CD4-positive, alpha-beta T cell treated with Interferon alpha-2 for 1 hour (primary cell): ENCODE results near the gene ABCC4.

Experiments
- DNase-seq, 2 donors: peaks; one replicate each; pipeline ENCODE4 v3.0.0-alpha.2; 2020 to 2022

ABCC4 gene

DNA sequence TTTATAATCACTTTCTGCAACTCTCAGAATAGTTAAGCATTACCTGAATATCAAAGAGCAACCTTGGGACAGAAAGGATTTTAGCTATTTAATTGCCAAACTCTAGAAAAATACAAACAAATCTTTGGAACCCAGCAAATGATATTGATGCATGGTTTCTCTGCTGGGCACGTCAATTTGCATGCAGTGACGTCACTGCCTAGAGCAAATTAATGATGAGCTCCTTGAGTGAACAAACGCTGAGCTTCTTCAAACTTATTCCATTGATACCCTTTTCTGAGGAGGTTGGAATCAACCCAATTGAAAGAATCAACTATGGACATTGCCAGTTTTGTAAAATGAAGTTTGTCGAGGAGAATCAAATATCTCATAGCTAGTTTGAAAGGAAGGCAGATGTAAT is 329.0 kb downstream of the ABCC4 start:
- DNase-seq = no peak
